GM12873 (cell line): ENCODE measurements around the gene CDCA5.

Source experiments
- CTCF ChIP-seq: IDR thresholded peaks from 2 replicates; pipeline ENCODE4 v1.5.1; 2012; ENCODE audit warnings: low read depth, mild to moderate bottlenecking, moderate library complexity, low read length, control low read depth; ENCODE audit not compliant: insufficient read depth; ENCODE audit errors: missing control alignments

Gene CDCA5

GRCh38 chr11:65083834-65084597 is at the start of gene CDCA5, which contains the start of gene ZFPL1:
TSS of gene CDCA5 (minus strand) at chr11:65084040. CDS start at chr11:65083978, 62 bp downstream.
TSS of gene ZFPL1 (plus strand) at chr11:65084222. CDS start at chr11:65084699, 477 bp downstream.
- no peak for TF ChIP-seq CTCF

DNA sequence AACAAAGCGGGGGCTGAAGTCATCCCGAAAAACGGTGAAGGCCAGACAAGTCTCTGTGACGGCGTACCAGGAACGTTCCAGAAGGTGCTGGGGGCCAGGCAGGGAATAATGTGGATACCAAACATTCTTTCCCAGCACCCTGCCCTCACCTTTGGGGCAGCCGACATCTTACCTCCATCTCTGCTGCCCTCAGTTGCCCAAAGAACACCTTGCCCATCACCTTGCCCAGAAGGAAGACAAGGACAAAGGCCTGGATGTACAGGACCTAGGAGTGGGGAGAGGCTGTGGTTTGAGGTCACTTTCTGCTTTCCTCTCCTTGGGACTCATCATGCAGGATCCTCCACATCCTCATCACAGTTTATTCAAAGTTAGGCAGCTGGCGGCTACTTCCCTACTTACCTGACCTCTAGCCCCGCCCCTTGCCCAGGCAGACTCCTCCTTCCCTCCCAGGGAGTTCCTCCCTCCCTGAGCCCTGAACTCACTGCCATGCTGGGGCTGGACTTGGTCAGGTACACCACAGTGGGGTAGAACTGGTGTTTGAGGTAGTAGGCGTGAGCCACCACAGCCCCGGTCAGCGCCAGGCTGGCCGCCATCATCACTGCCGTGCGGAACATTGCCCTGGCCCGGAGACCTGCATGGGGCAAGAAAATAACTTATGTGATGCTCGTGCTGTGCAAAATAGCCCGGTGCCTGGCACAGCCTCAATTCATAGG is 49.3 kb upstream of the CDCA5 start:
- TF ChIP-seq CTCF: no peak

DNA sequence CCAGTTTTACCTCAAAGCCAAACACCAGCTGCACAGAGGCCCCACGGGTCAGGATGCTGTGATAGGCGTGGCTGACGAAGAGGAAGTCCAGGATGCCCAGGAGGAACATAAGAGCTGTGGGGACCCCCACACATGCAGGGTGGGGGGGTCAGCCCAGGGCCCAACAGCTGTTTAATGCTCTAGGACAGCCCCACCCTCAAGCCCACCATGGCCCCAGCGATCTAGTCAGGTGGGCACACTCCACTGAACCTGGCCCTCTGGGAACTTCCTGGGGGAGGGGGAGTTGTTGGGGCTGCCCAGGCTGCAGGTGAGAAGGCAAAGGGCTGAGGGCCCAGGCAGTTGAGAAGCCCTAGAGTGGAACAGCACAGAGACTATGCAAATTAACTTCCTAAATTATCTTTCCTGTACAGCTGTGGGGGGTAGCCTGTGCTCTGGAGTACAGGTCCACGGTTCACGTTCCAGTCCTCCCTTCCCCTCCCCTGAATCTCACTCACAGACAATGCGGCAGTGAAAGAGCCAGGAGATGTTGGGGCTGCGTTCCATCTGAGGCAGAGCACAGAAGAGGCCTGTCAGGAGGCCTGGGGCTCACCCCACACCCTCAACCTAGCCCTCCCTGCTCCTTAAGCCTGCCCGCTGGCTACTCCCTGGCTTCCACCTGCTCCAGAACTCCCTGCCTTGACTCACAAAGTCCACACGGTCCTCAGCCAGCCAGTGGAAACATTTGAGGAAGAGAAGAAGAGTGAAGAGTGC is 48.6 kb upstream of the CDCA5 start:
- no peak for TF ChIP-seq CTCF

GRCh38 chr11:65131895-65132237 is 48.0 kb upstream of the CDCA5 start:
- TF ChIP-seq CTCF: no peak

- TF ChIP-seq CTCF: no peak
Observed at GRCh38 chr11:65131417-65131776, 47.6 kb upstream of the CDCA5 start.

- no peak for TF ChIP-seq CTCF
Observed at GRCh38 chr11:65130631-65131416, 47.0 kb upstream of the CDCA5 start.
